NB4 (cell line): Measurements from ENCODE around the gene CCBE1.

Source experiments
- DNase-seq: peaks from one replicate; pipeline ENCODE4 v3.0.0; 2010; ENCODE audit warnings: low read depth
- H3K4me3 ChIP-seq: one replicate; pipeline ENCODE4 v1.5.1; 2011; ENCODE audit warnings: mild to moderate bottlenecking, low read depth, low read length, moderate library complexity
- CTCF ChIP-seq: IDR thresholded peaks from one replicate; pipeline ENCODE4 v1.5.1; 2012; ENCODE audit warnings: low read depth, low read length
- MAX ChIP-seq: IDR thresholded peaks from 2 replicates; pipeline ENCODE4 v1.6.1; 2011; ENCODE audit warnings: low read depth, low read length
- MYC ChIP-seq: IDR thresholded peaks from 2 replicates; pipeline ENCODE4 v1.6.1; 2011; ENCODE audit warnings: low read depth, low read length
- POLR2A ChIP-seq: IDR thresholded peaks from 2 replicates; pipeline ENCODE4 v1.6.1; 2011; ENCODE audit warnings: mild to moderate bottlenecking; ENCODE audit not compliant: insufficient read length; ENCODE audit errors: extremely low read depth

Gene CCBE1

GRCh38 chr18:59400407-59400806, 296.8 kb downstream of the CCBE1 start:
- no peak for TF ChIP-seq POLR2A
- TF ChIP-seq CTCF: no peak
- TF ChIP-seq MYC: no peak
- no peak for TF ChIP-seq MAX

GRCh38 chr18:59395226-59396175, 301.7 kb downstream of the CCBE1 start:
- no peak for TF ChIP-seq POLR2A
- TF ChIP-seq MYC: no peak
- no peak for TF ChIP-seq CTCF
- no peak for TF ChIP-seq MAX
- no peak for DNase-seq
- no peak overlapping the region for H3K4me3 ChIP-seq

More at GRCh38 chr18:59400407-59400806, 296.8 kb downstream of the CCBE1 start:
- no peak for DNase-seq
- no peak overlapping the region for H3K4me3 ChIP-seq

GRCh38 chr18:59393381-59393780, 303.8 kb downstream of the CCBE1 start:
- H3K4me3 ChIP-seq: no peak overlapping the region
- no peak for TF ChIP-seq POLR2A
- no peak for TF ChIP-seq CTCF
- no peak for TF ChIP-seq MAX
- no peak for TF ChIP-seq MYC
- no peak for DNase-seq

DNA sequence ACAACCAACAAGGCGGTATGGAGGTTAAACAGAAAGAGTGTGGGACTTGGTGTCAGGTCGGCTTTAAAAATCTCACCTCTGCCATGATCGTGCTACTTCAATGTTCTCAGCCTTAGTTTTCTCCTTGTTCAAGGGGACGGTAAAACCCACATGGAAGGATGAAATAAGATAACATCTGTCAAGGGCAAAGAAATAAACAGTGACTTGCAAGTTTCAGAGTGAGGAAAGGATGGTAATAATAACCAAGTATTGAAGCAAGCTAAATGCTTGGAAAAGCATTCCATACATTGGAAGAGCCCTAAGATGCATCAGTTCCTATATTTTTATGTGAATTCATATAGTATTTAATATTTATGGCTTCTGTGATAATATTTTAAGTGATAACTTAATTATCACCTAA, 308.4 kb downstream of the CCBE1 start:
- TF ChIP-seq POLR2A: no peak
- TF ChIP-seq MAX: no peak
- TF ChIP-seq MYC: no peak
- no peak for TF ChIP-seq CTCF
- no peak overlapping the region for H3K4me3 ChIP-seq
- no peak for DNase-seq

GRCh38 chr18:59387687-59388565, 309.3 kb downstream of the CCBE1 start:
- H3K4me3 ChIP-seq: no peak overlapping the region
- TF ChIP-seq POLR2A (no peak), MYC (no peak), CTCF (no peak)
- DNase-seq: no peak
